NCI-H524 treated with DMSO at 0.1 percent for 48 hours (cell line): ENCODE measurements around the gene ADRB2.

Experiments used
- DNase-seq: peaks from one replicate; lab custom pipeline; 2025; lab: John Stamatoyannopoulos, UW

ADRB2 gene

GRCh38 chr5:148805326-148806290 lies 20.8 kb upstream of the ADRB2 start:
- DNase-seq, result peak; percentile 18

GRCh38 chr5:148806520-148806931 lies 19.9 kb upstream of the ADRB2 start:
- no peak for DNase-seq

DNA sequence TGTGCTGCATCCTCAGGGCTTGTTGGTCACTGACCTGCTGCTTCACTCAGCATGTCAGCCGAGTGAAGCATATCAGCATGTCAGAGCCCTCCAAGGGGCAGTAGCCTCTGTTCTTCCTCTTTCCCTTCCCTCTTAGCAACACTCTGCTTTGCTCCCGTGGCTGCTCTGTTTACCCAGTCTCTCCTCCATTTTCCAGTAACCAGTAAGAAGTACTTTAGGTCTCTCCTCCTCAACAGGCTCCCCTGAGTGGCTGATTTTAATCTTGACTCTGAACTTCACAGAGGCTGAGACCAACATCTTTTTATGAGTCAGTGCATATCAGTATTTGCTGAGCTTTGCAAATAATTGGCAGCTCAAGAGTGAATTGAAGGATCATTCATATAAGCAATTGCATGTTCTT lies 18.6 kb upstream of the ADRB2 start:
- no peak for DNase-seq

DNA sequence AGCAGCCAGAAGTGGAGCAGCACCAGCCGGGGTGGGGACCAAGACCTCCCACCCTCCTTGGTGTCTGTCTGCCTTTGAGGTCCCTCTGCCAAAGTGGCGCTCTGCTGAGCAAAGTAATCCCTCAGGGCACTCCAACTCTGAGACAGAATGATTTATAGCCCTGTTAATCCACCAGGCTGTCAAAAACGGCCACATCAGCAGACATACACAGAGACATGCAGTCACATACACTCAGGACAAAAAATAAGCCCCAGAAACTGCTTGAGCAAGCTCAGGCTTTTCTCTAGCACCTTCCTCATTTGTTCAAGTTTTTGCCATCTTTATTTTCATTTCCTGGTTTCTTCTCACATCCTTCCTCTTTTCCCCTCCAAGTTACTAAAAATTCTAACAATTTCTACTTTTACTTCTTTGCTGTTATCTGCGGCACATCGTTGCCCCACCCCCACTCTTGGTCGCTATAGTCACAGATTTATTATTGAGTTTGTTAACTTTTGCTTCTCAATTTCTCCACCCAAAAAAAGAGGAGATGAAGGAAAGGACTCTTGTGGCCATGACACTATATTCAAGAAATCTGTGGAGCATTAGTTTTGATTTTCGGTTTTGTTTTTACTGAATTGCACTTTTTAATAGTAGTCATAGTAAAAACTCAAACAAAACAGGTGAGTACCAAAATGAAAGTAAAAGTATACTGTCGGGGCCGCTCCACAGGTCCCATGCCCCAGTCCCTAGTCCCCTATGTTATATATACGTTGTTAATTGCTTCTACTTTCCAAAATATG lies 17.4 kb upstream of the ADRB2 start:
- peak; percentile 85 for DNase-seq

DNA sequence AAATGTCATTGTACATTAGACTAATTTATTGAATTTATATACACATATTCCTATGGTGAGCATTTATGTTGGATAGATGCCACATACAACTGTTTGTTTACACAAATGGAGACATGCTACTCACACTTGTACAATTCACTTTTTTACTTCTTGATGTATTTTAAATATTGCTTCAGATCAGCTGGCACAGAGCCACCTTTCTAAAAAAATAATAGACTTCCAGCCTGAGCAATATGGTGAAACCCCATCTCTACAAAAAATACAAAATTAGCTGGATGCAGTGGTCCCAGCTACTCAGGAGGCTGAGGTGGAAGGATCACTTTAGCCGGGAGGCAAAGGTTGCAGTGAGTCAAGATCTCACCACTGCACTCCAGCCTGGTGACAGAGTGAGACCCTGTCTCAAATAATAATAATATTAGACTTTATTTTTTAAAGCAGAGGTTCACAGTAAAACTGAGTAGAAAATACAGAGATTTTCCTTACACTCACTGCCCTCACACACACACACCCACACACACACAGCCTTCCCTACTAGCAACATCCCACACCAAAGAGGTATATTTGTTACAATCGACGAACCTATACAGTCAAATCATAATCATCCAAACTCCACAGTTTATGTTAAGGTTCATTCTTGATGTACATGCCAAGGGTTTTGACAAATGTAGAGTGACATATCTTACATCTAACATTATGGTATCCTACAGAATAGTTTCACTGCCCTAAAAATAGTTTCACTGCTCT lies 16.5 kb upstream of the ADRB2 start:
- no peak for DNase-seq

DNA sequence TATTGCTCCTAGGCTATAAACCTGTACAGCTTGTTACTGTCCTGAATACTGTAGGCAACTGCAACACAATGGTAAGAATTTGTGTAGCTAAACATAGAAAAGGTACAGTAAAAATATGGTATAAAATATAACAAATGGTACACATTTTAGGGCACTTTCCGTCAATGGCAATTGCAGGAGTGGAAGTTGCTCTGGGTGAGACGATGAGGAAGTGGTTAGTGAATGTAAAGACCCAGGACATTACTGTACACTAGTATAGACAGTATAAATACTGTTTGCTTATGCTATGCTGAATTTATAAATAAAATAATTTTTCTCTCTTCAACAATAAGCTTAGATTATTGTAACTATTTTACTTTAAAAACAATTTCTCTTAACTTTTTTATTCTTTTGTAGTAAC lies 15.6 kb upstream of the ADRB2 start:
- DNase-seq, result no peak

DNA sequence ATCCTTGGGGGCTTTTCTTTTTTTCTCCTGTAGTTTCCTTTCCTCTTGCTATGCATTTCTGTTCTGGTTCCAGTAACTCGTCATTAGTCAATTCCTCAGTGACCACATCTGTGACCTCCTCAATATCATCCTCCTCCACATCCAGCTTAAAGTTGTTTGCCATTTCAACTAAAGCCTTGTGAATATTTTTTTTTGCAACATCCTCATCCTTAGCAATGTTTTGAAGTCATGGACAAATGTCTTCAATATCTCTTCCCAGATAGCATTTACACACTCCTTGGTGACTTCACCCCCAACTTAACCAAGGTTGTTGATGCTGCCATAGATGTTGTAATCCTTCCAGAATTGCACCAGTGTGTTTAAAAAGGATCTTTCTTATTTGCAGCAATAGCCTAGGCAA lies 14.7 kb upstream of the ADRB2 start:
- DNase-seq, result no peak

DNA sequence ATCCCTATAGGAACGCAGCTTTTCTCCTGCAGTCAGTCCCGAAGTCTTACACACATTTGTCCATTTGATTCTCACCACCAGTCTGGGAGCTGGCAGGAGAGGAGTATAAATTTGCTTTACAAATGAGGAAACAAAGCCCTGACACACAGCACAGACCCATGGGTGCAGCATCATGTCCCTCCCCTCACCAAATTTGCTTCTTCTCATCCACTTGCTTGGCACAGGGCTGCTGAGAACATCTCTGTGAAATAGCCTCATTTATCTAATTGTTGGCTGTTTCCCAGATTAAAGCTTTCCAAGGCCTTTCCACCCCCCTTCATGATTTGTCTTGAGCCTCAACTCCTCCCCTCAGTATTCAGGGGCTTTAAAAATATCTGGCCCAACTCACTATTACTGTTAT lies 11.3 kb upstream of the ADRB2 start:
- DNase-seq, result no peak

DNA sequence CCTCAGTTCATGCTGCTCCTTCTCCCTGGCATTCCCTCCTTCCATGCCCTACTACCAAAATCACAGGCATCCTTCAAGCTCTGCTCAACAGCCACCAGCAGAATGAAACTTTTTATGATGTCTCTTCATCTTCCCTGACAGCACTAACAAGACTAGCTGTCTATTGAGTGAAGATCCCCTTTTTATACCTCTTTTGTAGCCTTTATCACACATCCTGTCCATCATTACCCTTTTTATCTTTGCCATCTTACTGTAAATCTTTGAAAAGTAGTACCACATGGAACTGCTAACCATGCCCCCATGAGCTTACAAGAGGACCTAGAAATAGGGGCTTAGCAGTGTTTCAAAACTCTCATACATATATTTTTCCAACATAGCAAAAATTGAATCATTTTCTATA lies 10.8 kb upstream of the ADRB2 start:
- DNase-seq, result no peak

GRCh38 chr5:148816357-148816756 lies 10.1 kb upstream of the ADRB2 start:
- no peak for DNase-seq

GRCh38 chr5:148816782-148817181 lies 9.6 kb upstream of the ADRB2 start:
- no peak for DNase-seq

DNA sequence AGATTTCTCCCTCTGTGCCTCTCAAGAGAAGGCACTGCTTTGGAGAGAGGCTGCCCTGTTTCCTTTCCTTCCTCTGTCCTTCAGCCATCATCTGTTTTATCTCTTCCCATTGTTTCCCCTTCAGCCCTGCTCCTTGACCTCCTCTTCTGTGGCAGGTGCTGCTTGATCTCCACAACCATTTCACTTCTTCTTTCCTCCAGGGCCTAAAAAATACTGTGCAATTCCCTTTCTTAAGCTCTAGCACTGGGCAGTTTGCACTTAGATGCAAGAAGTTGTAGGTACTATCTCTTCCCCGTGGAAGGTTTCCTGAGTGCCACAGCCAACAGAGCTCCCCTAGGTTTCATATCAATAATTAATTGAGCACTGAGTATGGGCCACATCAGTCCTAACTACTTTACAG lies 8.8 kb upstream of the ADRB2 start:
- no peak for DNase-seq

GRCh38 chr5:148820461-148821395 lies 5.7 kb upstream of the ADRB2 start:
- no peak for DNase-seq

DNA sequence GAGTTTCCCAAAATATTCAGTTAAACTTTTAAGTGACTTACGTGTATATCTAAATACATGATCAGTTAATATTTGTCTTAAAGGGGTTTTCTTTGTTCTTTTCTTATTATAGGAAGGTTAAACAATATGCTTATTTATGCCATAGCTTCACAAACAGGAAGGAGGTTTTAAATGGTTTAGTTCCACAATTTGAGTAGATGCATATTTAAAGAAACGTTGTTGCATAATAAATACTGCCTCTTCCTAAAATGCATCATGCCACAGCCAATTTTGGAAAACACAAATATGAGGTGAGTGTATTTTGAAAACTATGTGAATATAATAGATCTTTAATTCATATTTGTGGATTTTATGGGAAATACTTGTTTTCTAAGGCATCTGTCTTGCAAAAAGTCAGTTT lies 2.5 kb upstream of the ADRB2 start:
- DNase-seq, result no peak

- peak; percentile 40 for DNase-seq
Observed at GRCh38 chr5:148825716-148826052, 727 bp upstream of the ADRB2 start.

GRCh38 chr5:148826739-148827070 lies 294 bp downstream of the ADRB2 start:
- DNase-seq, result no peak

DNA sequence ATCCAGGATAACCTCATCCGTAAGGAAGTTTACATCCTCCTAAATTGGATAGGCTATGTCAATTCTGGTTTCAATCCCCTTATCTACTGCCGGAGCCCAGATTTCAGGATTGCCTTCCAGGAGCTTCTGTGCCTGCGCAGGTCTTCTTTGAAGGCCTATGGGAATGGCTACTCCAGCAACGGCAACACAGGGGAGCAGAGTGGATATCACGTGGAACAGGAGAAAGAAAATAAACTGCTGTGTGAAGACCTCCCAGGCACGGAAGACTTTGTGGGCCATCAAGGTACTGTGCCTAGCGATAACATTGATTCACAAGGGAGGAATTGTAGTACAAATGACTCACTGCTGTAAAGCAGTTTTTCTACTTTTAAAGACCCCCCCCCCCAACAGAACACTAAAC lies 1.3 kb downstream of the ADRB2 start:
- DNase-seq, result no peak

DNA sequence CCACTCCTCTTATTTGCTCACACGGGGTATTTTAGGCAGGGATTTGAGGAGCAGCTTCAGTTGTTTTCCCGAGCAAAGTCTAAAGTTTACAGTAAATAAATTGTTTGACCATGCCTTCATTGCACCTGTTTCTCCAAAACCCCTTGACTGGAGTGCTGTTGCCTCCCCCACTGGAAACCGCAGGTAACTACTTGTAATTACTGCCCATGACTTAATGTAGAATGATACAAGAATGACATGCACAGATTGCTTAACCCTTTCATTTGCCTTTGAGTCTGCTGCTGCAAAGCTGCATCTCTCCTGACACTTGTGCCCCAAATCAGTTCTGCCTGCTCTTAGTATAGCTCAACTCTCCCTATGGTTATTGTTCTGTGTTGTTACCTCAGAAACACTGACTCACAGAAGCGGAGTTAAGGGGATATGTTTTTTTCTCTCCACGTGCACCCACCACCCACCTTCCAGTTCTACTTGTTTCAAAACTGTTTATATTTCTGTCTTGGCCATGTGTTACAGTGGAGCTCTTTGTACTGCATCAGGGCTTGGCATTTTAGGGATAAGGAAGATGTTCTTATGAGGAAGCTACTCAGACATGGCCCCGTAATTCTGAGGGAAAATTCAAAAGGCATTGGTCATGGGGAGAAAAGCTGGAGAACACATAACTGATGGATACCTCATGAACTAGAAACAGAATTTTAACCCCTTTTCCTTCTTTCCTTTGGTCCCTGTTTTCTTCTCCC lies 2.3 kb downstream of the ADRB2 start:
- DNase-seq, result no peak

DNA sequence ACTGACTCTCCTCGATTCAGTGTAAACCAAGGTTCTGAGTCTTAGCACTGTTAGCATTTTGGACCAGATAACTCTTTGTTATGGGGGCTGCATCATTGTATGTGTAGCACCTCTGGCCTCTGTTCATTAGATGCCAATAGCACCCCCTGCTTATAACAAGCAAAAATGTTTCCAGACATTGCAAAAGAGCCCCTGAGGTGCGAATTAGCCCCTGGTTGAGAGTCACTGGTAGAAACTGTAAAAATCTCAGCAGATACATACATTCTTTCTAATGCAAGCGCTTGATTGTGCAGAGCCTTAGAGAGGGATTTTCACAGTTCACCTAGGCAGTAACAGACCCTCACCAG lies 2.8 kb downstream of the ADRB2 start:
- DNase-seq, result no peak

DNA sequence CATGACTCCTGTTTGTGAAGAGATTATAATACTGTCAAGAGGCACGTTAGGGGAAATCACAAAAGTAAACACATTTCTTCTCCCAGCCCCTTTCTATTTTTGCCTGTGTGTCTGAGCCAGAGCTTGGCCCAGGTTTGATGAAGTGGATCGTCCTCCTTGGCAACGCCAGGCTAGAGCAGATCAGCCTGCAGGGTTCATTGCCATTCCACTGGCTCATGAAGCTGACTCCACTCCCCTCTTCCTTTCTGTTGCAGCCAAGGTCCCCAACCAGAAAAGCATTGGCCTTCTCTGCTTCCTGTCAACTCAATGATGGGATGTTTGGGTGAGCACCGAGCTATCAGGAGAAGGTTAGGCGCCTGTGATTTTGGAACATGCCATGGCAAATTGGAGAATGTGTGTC lies 3.3 kb downstream of the ADRB2 start:
- no peak for DNase-seq

- DNase-seq, result no peak
Observed at GRCh38 chr5:148830211-148830610, 3.8 kb downstream of the ADRB2 start.
